H9 (cell line): ENCODE measurements around the gene PKD1. TPM values are rescaled to one million over a fixed set of nuclear protein-coding genes. Genes with fewer than 3 reads are reported as not detected.

Experiments
- DNase-seq: peaks from one replicate; pipeline ENCODE4 v3.0.0-alpha.2; 2017
- H2AFZ ChIP-seq: one replicate; pipeline ENCODE4 v1.6.1; 2013; ENCODE audit warnings: mild to moderate bottlenecking, low read length, control low read depth, moderate library complexity
- H2AK5ac ChIP-seq: 2 replicates; pipeline ENCODE4 v1.6.1; 2013; ENCODE audit warnings: low read length, control low read depth, mixed read lengths; ENCODE audit not compliant: insufficient read length
- H2BK120ac ChIP-seq: one replicate; pipeline ENCODE4 v1.6.1; 2013; ENCODE audit warnings: low read depth, mild to moderate bottlenecking, low read length, control low read depth, inconsistent platforms; ENCODE audit not compliant: poor library complexity, severe bottlenecking
- H2BK12ac ChIP-seq: 2 replicates; pipeline ENCODE4 v1.6.1; 2013; ENCODE audit warnings: low read length, control low read depth, mixed read lengths, low read depth; ENCODE audit not compliant: insufficient read length
- H2BK15ac ChIP-seq: 2 replicates; pipeline ENCODE4 v1.6.1; 2013; ENCODE audit warnings: low read depth, low read length, control low read depth
- H2BK20ac ChIP-seq: one replicate; pipeline ENCODE4 v1.6.1; 2013; ENCODE audit warnings: low read depth, mild to moderate bottlenecking, low read length, control low read depth, inconsistent platforms; ENCODE audit not compliant: poor library complexity, severe bottlenecking
- H2BK5ac ChIP-seq: 2 replicates; pipeline ENCODE4 v1.6.1; 2013; ENCODE audit warnings: low read length, control low read depth, mixed read lengths; ENCODE audit not compliant: insufficient read length
- H3K14ac ChIP-seq: 2 replicates; pipeline ENCODE4 v1.6.1; 2013; ENCODE audit warnings: low read length, control low read depth; ENCODE audit not compliant: insufficient read depth
- H3K18ac ChIP-seq: 2 replicates; pipeline ENCODE4 v1.6.1; 2013; ENCODE audit warnings: low read depth, mild to moderate bottlenecking, mixed read lengths, low read length, control low read depth; ENCODE audit not compliant: insufficient read length
- H3K23ac ChIP-seq: 2 replicates; pipeline ENCODE4 v1.6.1; 2013; ENCODE audit warnings: low read length, control low read depth, mixed read lengths, low read depth; ENCODE audit not compliant: insufficient read length
- H3K23me2 ChIP-seq: 2 replicates; pipeline ENCODE4 v1.6.1; 2013; ENCODE audit warnings: low read depth, mild to moderate bottlenecking, mixed read lengths, low read length, control low read depth; ENCODE audit not compliant: insufficient read length, poor library complexity, severe bottlenecking
- H3K27ac ChIP-seq: 2 replicates; pipeline ENCODE4 v1.5.1; 2013; ENCODE audit warnings: low read length, control low read depth, mixed read lengths, low read depth; ENCODE audit not compliant: insufficient read length
- H3K27me3 ChIP-seq: 2 replicates; pipeline ENCODE4 v1.6.1; 2013; ENCODE audit warnings: low read length, control low read depth, inconsistent platforms; ENCODE audit not compliant: insufficient read depth
- H3K4ac ChIP-seq: 2 replicates; pipeline ENCODE4 v1.6.1; 2013; ENCODE audit warnings: low read depth, mild to moderate bottlenecking, control low read depth, inconsistent platforms, low read length, moderate library complexity
- H3K4me1 ChIP-seq: 2 replicates; pipeline ENCODE4 v1.6.1; 2013; ENCODE audit warnings: low read length, control low read depth, inconsistent platforms; ENCODE audit not compliant: insufficient read depth
- H3K4me2 ChIP-seq: 2 replicates; pipeline ENCODE4 v1.6.1; 2013; ENCODE audit warnings: low read length, control low read depth, mixed read lengths; ENCODE audit not compliant: insufficient read length, insufficient read depth
- H3K56ac ChIP-seq: 2 replicates; pipeline ENCODE4 v1.6.1; 2013; ENCODE audit warnings: low read depth, mild to moderate bottlenecking, mixed read lengths, low read length, control low read depth; ENCODE audit not compliant: insufficient read length
- H3K79me1 ChIP-seq: 2 replicates; pipeline ENCODE4 v1.6.1; 2013; ENCODE audit warnings: low read depth, mild to moderate bottlenecking, moderate library complexity, low read length, control low read depth, inconsistent platforms; ENCODE audit not compliant: insufficient read depth, poor library complexity, severe bottlenecking
- H3K79me2 ChIP-seq: 2 replicates; pipeline ENCODE4 v1.6.1; 2013; ENCODE audit warnings: low read length, control low read depth, inconsistent platforms; ENCODE audit not compliant: insufficient read depth
- H3K9ac ChIP-seq: 2 replicates; pipeline ENCODE4 v1.6.1; 2013; ENCODE audit warnings: low read length, control low read depth, mixed read lengths; ENCODE audit not compliant: insufficient read length; ENCODE audit errors: extremely low read depth
- H3K9me3 ChIP-seq: one replicate; pipeline ENCODE4 v1.6.1; 2013; ENCODE audit warnings: low read depth, low read length, inconsistent platforms; ENCODE audit not compliant: control insufficient read depth
- H3T11ph ChIP-seq: one replicate; pipeline ENCODE4 v1.6.1; 2013; ENCODE audit warnings: mild to moderate bottlenecking, low read length, control low read depth, inconsistent platforms
- H4K20me1 ChIP-seq: one replicate; pipeline ENCODE4 v1.6.1; 2013; ENCODE audit not compliant: control insufficient read depth, insufficient read length, insufficient read depth
- H4K5ac ChIP-seq: 2 replicates; pipeline ENCODE4 v1.6.1; 2013; ENCODE audit warnings: low read depth, mild to moderate bottlenecking, mixed read lengths, low read length, control low read depth; ENCODE audit not compliant: insufficient read length
- H4K8ac ChIP-seq: replicated peaks from 2 replicates; pipeline ENCODE4 v1.6.1; 2013; ENCODE audit warnings: low read length, control low read depth, mixed read lengths, low read depth; ENCODE audit not compliant: insufficient read length
- H4K91ac ChIP-seq: 2 replicates; pipeline ENCODE4 v1.6.1; 2013; ENCODE audit warnings: low read depth, mild to moderate bottlenecking, moderate library complexity, mixed read lengths, low read length, control low read depth; ENCODE audit not compliant: insufficient read length
- H3K27ac Mint-ChIP-seq, 3 experiments: 2 replicates in 2 of 3; 3 replicates in 1 of 3; pipeline ENCODE4 v1.8.0; 2020 to 2021; ENCODE audit warnings: mixed read lengths in 3 of 3, mild to moderate bottlenecking in 1 of 3, moderate library complexity in 1 of 3
- H3K27me3 Mint-ChIP-seq: 2 replicates; pipeline ENCODE4 v1.8.0; 2021; ENCODE audit warnings: low read depth, mild to moderate bottlenecking, moderate library complexity, mixed read lengths
- H3K36me3 Mint-ChIP-seq, 3 experiments: 2 replicates in 2 of 3; 3 replicates in 1 of 3; pipeline ENCODE4 v1.8.0; 2020 to 2021; ENCODE audit warnings: low read depth in 3 of 3, mixed read lengths in 3 of 3; ENCODE audit not compliant: insufficient read depth in 1 of 3
- H3K4me1 Mint-ChIP-seq, 2 experiments: 2 replicates each; pipeline ENCODE4 v1.8.0; 2020; ENCODE audit warnings: mixed read lengths in 2 of 2
- H3K4me3 Mint-ChIP-seq, 2 experiments: 2 replicates in 1 of 2; 3 replicates in 1 of 2; pipeline ENCODE4 v1.8.0; 2020 to 2021; ENCODE audit warnings: mild to moderate bottlenecking in 2 of 2, mixed read lengths in 2 of 2, moderate library complexity in 1 of 2
- H3K9me3 Mint-ChIP-seq, 2 experiments: 2 replicates in 1 of 2; 3 replicates in 1 of 2; pipeline ENCODE4 v1.8.0; 2020; ENCODE audit warnings: mild to moderate bottlenecking in 2 of 2, mixed read lengths in 2 of 2, moderate library complexity in 1 of 2
- CTCF ChIP-seq: fragments of 200-600 bp; sonication (generic); conservative IDR thresholded peaks from 3 replicates; pipeline ENCODE4 v1.8.0; 2021; ENCODE audit warnings: antibody characterized with exemption, mild to moderate bottlenecking
- WGBS: extraction: QIAGEN DNeasy Blood & Tissue Kit; methylation state at CpG from one replicate; pipeline ENCODE4 v1.1.7; 2013; ENCODE audit warnings: missing lambda C conversion rate, low lambda C conversion rate, mixed read lengths; ENCODE audit not compliant: insufficient read length; ENCODE audit errors: extremely low coverage; 5-methylcytosine and 5-hydroxymethylcytosine counted together
- total RNA-seq: library from RNA; stranded (reverse); gene quantifications from 2 replicates; pipeline ENCODE4 v1.2.1, GENCODE V29; 2021

The PKD1 gene
- total RNA-seq, 1 experiment from 2014 or later = 88.0 TPM

GRCh38 chr16:2071454-2072202 lies 64.1 kb downstream of the PKD1 start:
- no peak overlapping the region for H3K56ac ChIP-seq
- no peaks in the 10 kb centered on the region for H4K20me1 ChIP-seq
- Mint-ChIP-seq H3K4me1 (no peaks in the 10 kb centered on the region), H3K4me3 (no peak overlapping the region), H3K27ac (peak overlapping the region in 1 of 3 experiments; percentile 80; a peak in 2 of 7 replicates), H3K36me3 (peaks cover 9 to 49% (median 48%) of the 10 kb centered on the region in 3 experiments; a peak in 6 of 7 replicates), H3K27me3 (no peaks in the 10 kb centered on the region), H3K9me3 (no peaks in the 10 kb centered on the region)
- H2BK12ac ChIP-seq = no peak overlapping the region
- no peak overlapping the region for H3K27ac ChIP-seq
- WGBS = no CpG with 5 or more reads among the region's 34 CpGs
- no peaks in the 10 kb centered on the region for H3K27me3 ChIP-seq
- no peaks in the 10 kb centered on the region for H3K79me1 ChIP-seq
- H2BK15ac ChIP-seq = no peak overlapping the region
- H2AK5ac ChIP-seq = no peak overlapping the region
- H2AFZ ChIP-seq = no peak overlapping the region
- H4K91ac ChIP-seq = no peak overlapping the region
- H3K4ac ChIP-seq = no peak overlapping the region
- H4K5ac ChIP-seq = no peak overlapping the region
- TF ChIP-seq CTCF = no peak
- no peak overlapping the region for H3K14ac ChIP-seq
- H4K8ac ChIP-seq = no peak overlapping the region
- no peak overlapping the region for H2BK5ac ChIP-seq
- H3K9ac ChIP-seq = no peak overlapping the region
- H3K18ac ChIP-seq = no peak overlapping the region
- no peaks in the 10 kb centered on the region for H3K79me2 ChIP-seq
- no peaks in the 10 kb centered on the region for H3K4me1 ChIP-seq
- H2BK20ac ChIP-seq = no peak overlapping the region
- DNase-seq = no peak
- no peaks in the 10 kb centered on the region for H3K23me2 ChIP-seq
- H3K9me3 ChIP-seq = no peaks in the 10 kb centered on the region
- no peak overlapping the region for H3T11ph ChIP-seq
- H3K23ac ChIP-seq = no peak overlapping the region
- H2BK120ac ChIP-seq = no peak overlapping the region
- H3K4me2 ChIP-seq = no peak overlapping the region
